H1 (cell line): ENCODE measurements around the gene FOXO4. TPM values are rescaled to one million over a fixed set of nuclear protein-coding genes. Genes with fewer than 3 reads are reported as not detected.

Experiments used
- CTCF ChIA-PET: fragments of 300-600 bp; sonication (Branson Sonifier 250); formaldehyde crosslinking; loops from one replicate; lab custom pipeline; 2021; ENCODE audit not compliant: partially characterized antibody; lab: Charles Lee
- POLR2A ChIA-PET: fragments of 300-600 bp; sonication (Branson Sonifier 250); formaldehyde crosslinking; loops from one replicate; lab custom pipeline; 2021; ENCODE audit warnings: inconsistent platforms; ENCODE audit not compliant: partially characterized antibody; lab: Charles Lee
- DNase-seq, 2 experiments: peaks; one replicate each; pipeline versions ENCODE4 v3.0.0 to v3.0.0-alpha.2; 2010 to 2022; ENCODE audit warnings: low spot score in 2 of 2, low read depth in 1 of 2, mixed read lengths in 1 of 2
- FAIRE-seq: peaks from 2 replicates; lab custom pipeline; 2011; peaks lifted over from hg19 to GRCh38; lab: Jason Lieb, UNC
- H2AFZ ChIP-seq: 2 replicates; pipeline ENCODE4 v1.8.1; 2012; ENCODE audit warnings: low read length, inconsistent platforms
- H2AK5ac ChIP-seq: 2 replicates; pipeline ENCODE4 v1.6.1; 2013; ENCODE audit warnings: low read depth, low read length
- H2BK120ac ChIP-seq: replicated peaks from 2 replicates; pipeline ENCODE3; 2013; ENCODE audit warnings: low read depth, low read length, inconsistent platforms
- H2BK12ac ChIP-seq: 2 replicates; pipeline ENCODE4 v1.6.1; 2013; ENCODE audit warnings: low read depth, low read length
- H2BK15ac ChIP-seq: 2 replicates; pipeline ENCODE4 v1.6.1; 2013; ENCODE audit warnings: low read length
- H2BK20ac ChIP-seq: 2 replicates; pipeline ENCODE4 v1.6.1; 2013; ENCODE audit warnings: low read length
- H2BK5ac ChIP-seq: 2 replicates; pipeline ENCODE4 v1.6.1; 2013; ENCODE audit warnings: low read depth, low read length
- H3K14ac ChIP-seq: 2 replicates; pipeline ENCODE4 v1.6.1; 2013; ENCODE audit warnings: inconsistent platforms; ENCODE audit not compliant: insufficient read length
- H3K18ac ChIP-seq: 2 replicates; pipeline ENCODE4 v1.6.1; 2013; ENCODE audit warnings: low read length; ENCODE audit errors: extremely low read depth
- H3K23ac ChIP-seq: 2 replicates; pipeline ENCODE4 v1.6.1; 2013; ENCODE audit warnings: inconsistent platforms; ENCODE audit not compliant: insufficient read length
- H3K23me2 ChIP-seq: 2 replicates; pipeline ENCODE4 v1.6.1; 2013; ENCODE audit warnings: low read depth, low read length
- H3K27ac ChIP-seq: 2 replicates; pipeline ENCODE4 v1.6.1; 2011; ENCODE audit warnings: low read depth, low read length, inconsistent platforms
- H3K27me3 ChIP-seq, 4 experiments: replicated peaks in 1 of 4; 1 replicate in 1 of 4; 2 replicates in 3 of 4; pipeline versions ENCODE4 v1.6.1 to v1.8.1; 2011 to 2013; ENCODE audit warnings: low read length in 3 of 4, mild to moderate bottlenecking in 3 of 4, inconsistent platforms in 2 of 4, mixed read lengths in 2 of 4, moderate library complexity in 1 of 4; ENCODE audit not compliant: control insufficient read depth in 3 of 4, insufficient read depth in 3 of 4; ENCODE audit errors: extremely low read depth in 1 of 4
- H3K36me3 ChIP-seq, 4 experiments: 2 replicates each; pipeline versions ENCODE4 v1.6.1 to v1.8.1; 2011 to 2013; ENCODE audit warnings: mild to moderate bottlenecking in 4 of 4, low read length in 3 of 4, moderate library complexity in 2 of 4, control low read depth in 1 of 4, inconsistent platforms in 1 of 4; ENCODE audit not compliant: insufficient read depth in 4 of 4, control insufficient read depth in 2 of 4
- H3K4ac ChIP-seq: replicated peaks from 2 replicates; pipeline ENCODE3; 2013; ENCODE audit warnings: low read length, low read depth, mixed read lengths, inconsistent platforms; ENCODE audit not compliant: insufficient read length
- H3K4me1 ChIP-seq, 4 experiments: replicated peaks in 1 of 4; 1 replicate in 1 of 4; 2 replicates in 3 of 4; pipeline versions ENCODE4 v1.6.1 to v1.8.1; 2011 to 2013; ENCODE audit warnings: low read length in 3 of 4, inconsistent platforms in 2 of 4, mixed read lengths in 1 of 4; ENCODE audit not compliant: insufficient read depth in 4 of 4, control insufficient read depth in 3 of 4
- H3K4me2 ChIP-seq, 2 experiments: 2 replicates each; pipeline versions ENCODE4 v1.6.1 to v1.8.1; 2011 to 2013; ENCODE audit warnings: low read depth in 2 of 2, low read length in 2 of 2, control low read depth in 1 of 2, inconsistent platforms in 1 of 2, mild to moderate bottlenecking in 1 of 2; ENCODE audit not compliant: insufficient read depth in 1 of 2
- H3K4me3 ChIP-seq, 4 experiments: fragments of 200-600, 300-600 bp in 1 of 4; sonication (generic), shearing (Covaris generic), sonication (Bioruptor Twin) in 1 of 4; 2 replicates each; pipeline versions ENCODE4 v1.5.1 to v1.8.1; 2011 to 2016; ENCODE audit warnings: low read length in 4 of 4, low read depth in 3 of 4, control low read depth in 2 of 4, inconsistent platforms in 2 of 4, mild to moderate bottlenecking in 2 of 4, mixed read lengths in 1 of 4, moderate library complexity in 1 of 4; ENCODE audit not compliant: insufficient read depth in 2 of 4; ENCODE audit errors: extremely low read depth in 1 of 4
- H3K56ac ChIP-seq: replicated peaks from 2 replicates; pipeline ENCODE3; 2013; ENCODE audit warnings: low read depth, mild to moderate bottlenecking, mixed read lengths, low read length, inconsistent platforms; ENCODE audit not compliant: insufficient read length
- H3K79me1 ChIP-seq: 2 replicates; pipeline ENCODE4 v1.6.1; 2013; ENCODE audit warnings: low read depth, low read length, control low read depth
- H3K79me2 ChIP-seq, 2 experiments: 2 replicates each; pipeline versions ENCODE4 v1.6.1 to v1.8.1; 2012 to 2013; ENCODE audit warnings: low read length in 2 of 2, mild to moderate bottlenecking in 2 of 2, inconsistent platforms in 1 of 2; ENCODE audit not compliant: insufficient read depth in 2 of 2, control insufficient read depth in 1 of 2
- H3K9ac ChIP-seq, 4 experiments: replicated peaks in 1 of 4; 1 replicate in 1 of 4; 2 replicates in 3 of 4; pipeline versions ENCODE4 v1.6.1 to v1.8.1; 2011 to 2013; ENCODE audit warnings: low read depth in 3 of 4, low read length in 3 of 4, control low read depth in 2 of 4, mild to moderate bottlenecking in 2 of 4, moderate library complexity in 2 of 4, inconsistent platforms in 1 of 4; ENCODE audit errors: extremely low read depth in 1 of 4
- H3K9me3 ChIP-seq, 2 experiments: 2 replicates each; pipeline versions ENCODE4 v1.6.1 to v1.8.1; 2012 to 2013; ENCODE audit warnings: mild to moderate bottlenecking in 2 of 2, moderate library complexity in 2 of 2, control low read depth in 1 of 2, inconsistent platforms in 1 of 2, low read depth in 1 of 2, low read length in 1 of 2, mixed read lengths in 1 of 2; ENCODE audit not compliant: insufficient read depth in 2 of 2
- H4K20me1 ChIP-seq, 2 experiments: replicated peaks in 1 of 2; 2 replicates each; pipeline versions ENCODE3 to v1.8.1; 2011 to 2013; ENCODE audit warnings: inconsistent platforms in 2 of 2, low read length in 2 of 2, mild to moderate bottlenecking in 1 of 2; ENCODE audit not compliant: insufficient read depth in 2 of 2, control insufficient read depth in 1 of 2
- H4K5ac ChIP-seq: 2 replicates; pipeline ENCODE4 v1.6.1; 2013; ENCODE audit warnings: low read length, low read depth, mixed read lengths, inconsistent platforms; ENCODE audit not compliant: insufficient read length
- H4K8ac ChIP-seq: 2 replicates; pipeline ENCODE4 v1.8.0; 2013; ENCODE audit warnings: mild to moderate bottlenecking, moderate library complexity, low read length, inconsistent platforms; ENCODE audit not compliant: insufficient read depth; ENCODE audit errors: extremely low read depth
- H4K91ac ChIP-seq: replicated peaks from 2 replicates; pipeline ENCODE3; 2013; ENCODE audit warnings: low read length, mixed read lengths, inconsistent platforms; ENCODE audit not compliant: insufficient read length
- CTBP2 ChIP-seq: IDR thresholded peaks from 2 replicates; pipeline ENCODE4 v1.7.0; 2011; ENCODE audit warnings: borderline replicate concordance, mild to moderate bottlenecking, moderate library complexity, mixed read lengths, low read length; ENCODE audit not compliant: insufficient read depth, insufficient read length
- HDAC6 ChIP-seq: IDR thresholded peaks from one replicate; pipeline ENCODE4 v1.7.1; 2012; ENCODE audit warnings: low read depth, mild to moderate bottlenecking, inconsistent platforms, low read length, moderate library complexity
- POLR2A ChIP-seq, 2 experiments: IDR thresholded peaks; 1 replicate in 1 of 2; 2 replicates in 1 of 2; pipeline ENCODE4 v1.6.1; 2011; ENCODE audit warnings: low read depth in 2 of 2, low read length in 2 of 2, mild to moderate bottlenecking in 2 of 2; ENCODE audit errors: control extremely low read depth in 1 of 2
- TEAD4 ChIP-seq: IDR thresholded peaks from 2 replicates; pipeline ENCODE4 v1.6.1; 2012; ENCODE audit warnings: low read depth, low read length, inconsistent platforms, mixed read lengths
- WGBS, 2 experiments: shearing (Covaris generic) in 1 of 2; methylation state at CpG; one replicate each; pipeline versions ENCODE4 v1.1.6 to v1.1.7; 2013 to 2015; ENCODE audit warnings: low lambda C conversion rate in 2 of 2, mixed read lengths in 2 of 2, inconsistent platforms in 1 of 2, low coverage in 1 of 2, missing lambda C conversion rate in 1 of 2; ENCODE audit not compliant: insufficient replicate concordance in 2 of 2, insufficient coverage in 1 of 2, insufficient read length in 1 of 2; ENCODE audit errors: extremely low coverage in 1 of 2, missing lambda C conversion rate in 1 of 2; 5-methylcytosine and 5-hydroxymethylcytosine counted together
- polyA plus RNA-seq, 7 experiments: library from polyadenylated mRNA; depleted of rRNA in 3 of 7; stranded (reverse) in 5 of 7; unstranded in 2 of 7; fragments of >200 nt in 5 of 7; fragments of 200-250 nt in 2 of 7; gene quantifications; 1 replicate in 5 of 7; 2 replicates in 1 of 7; 4 replicates in 1 of 7; pipeline versions ENCODE4 v1.2.1 to v1.2.3, GENCODE V29; 2011 to 2013; ENCODE audit warnings: missing spikeins in 2 of 7, mixed read lengths in 2 of 7
- total RNA-seq: library from RNA; stranded (reverse); fragmentation: NEBNext Ultra II Directional; extraction: Animal tissue kit (Norgen Biotek cat#: 25700); gene quantifications from 2 replicates; pipeline ENCODE4 v1.2.1, GENCODE V29; 2021

FOXO4 gene
- total and polyA plus RNA-seq, 2 of the 8 experiments (the other 6 are each of a cell fraction or from before 2014, with no cell fraction given), result 12.3 to 57.4 TPM

DNA sequence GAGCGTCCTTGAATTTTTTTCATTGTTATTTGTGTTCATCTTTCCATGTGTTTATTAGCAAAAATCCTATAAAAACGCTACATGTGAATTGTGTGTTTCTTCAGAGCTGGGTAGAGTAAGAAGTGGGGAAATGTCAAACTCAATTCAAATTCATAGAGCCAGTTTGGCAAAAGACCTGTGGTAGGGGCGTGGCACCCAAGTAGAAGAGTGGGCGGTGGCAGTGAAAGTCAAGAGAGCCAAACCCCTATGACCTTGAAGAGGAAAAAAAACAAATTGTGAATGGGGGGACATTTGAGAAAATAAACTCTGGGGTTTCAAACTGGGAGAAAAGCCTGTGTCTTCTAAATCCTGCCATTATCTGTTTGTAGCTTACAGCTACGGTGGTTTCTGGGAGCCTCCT is 4.4 kb upstream of the FOXO4 start:
- Histone ChIP-seq H4K20me1 (no peaks in the 10 kb centered on the region), H2BK12ac (no peak overlapping the region), H3K79me2 (no peaks in the 10 kb centered on the region), H3K4me1 (peaks cover 0 to 4% (median 1%) of the 10 kb centered on the region in 4 experiments; a peak in 4 of 7 replicates), H3K4me2 (no peak overlapping the region), H3K9ac (no peak overlapping the region), H2BK120ac (no peak overlapping the region), H4K8ac (no peak overlapping the region), H3K23me2 (peaks cover 2% of the 10 kb centered on the region; the same call in 1 of the 2 replicates), H3K4me3 (no peak overlapping the region), H3K18ac (no peak overlapping the region), H3K14ac (no peak overlapping the region), H3K9me3 (no peaks in the 10 kb centered on the region), H2BK15ac (no peak overlapping the region), H3K27me3 (no peaks in the 10 kb centered on the region), H3K79me1 (no peaks in the 10 kb centered on the region), H3K23ac (no peak overlapping the region), H2AFZ (no peak overlapping the region), H3K27ac (no peak overlapping the region), H2BK20ac (no peak overlapping the region), H3K4ac (no peak overlapping the region), H4K5ac (no peak overlapping the region), H3K36me3 (no peaks in the 10 kb centered on the region), H2AK5ac (no peak overlapping the region), H3K56ac (no peak overlapping the region), H4K91ac (no peak overlapping the region), H2BK5ac (no peak overlapping the region)
- WGBS, 2 experiments, result 88% methylated on average over 5 of the region's 5 CpGs; no CpG with 5 or more reads in 1 of the 2 experiments
- FAIRE-seq, result no peak
- POLR2A ChIA-PET, result no interaction called here
- DNase-seq, result no peak
- CTCF ChIA-PET, result interaction anchor here (1.5 kb wide), 1 partner anchor 23 kb away, joined by 3 read pairs; the partner anchor contains the start of gene SNX12
- TF ChIP-seq POLR2A (IDR thresholded peaks at IDR 0.05; ENCODE audit: control extremely low read depth in 1 of 2, low read depth in 2 of 2, low read length in 2 of 2) (no peak), CTBP2 (no peak), TEAD4 (no peak), HDAC6 (no peak)
